ENCODE data around the gene SMARCA5.

Gene SMARCA5

GRCh38 chr4:143531788-143532491 lies 18.4 kb downstream of the SMARCA5 start:
- no peak for TF ChIP-seq Cebpa-rat (IDR thresholded peaks at IDR 0.05)
- Histone ChIP-seq H3K9ac (no peak overlapping the region), H3K36me3 (peaks cover 95% of the 10 kb centered on the region), H3K4me1 (no peaks in the 10 kb centered on the region), H4K20me1 (peaks cover 58% of the 10 kb centered on the region), H3K4me3 (no peak overlapping the region), H3K27me3 (no peaks in the 10 kb centered on the region), H3K9me3 (no peaks in the 10 kb centered on the region), H3K27ac (no peak overlapping the region), H3K4me2 (no peak overlapping the region)

GRCh38 chr4:143538979-143539669 lies 25.6 kb downstream of the SMARCA5 start:
- no peaks in the 10 kb centered on the region for H3K4me1 ChIP-seq
- H3K4me2 ChIP-seq, result no peak overlapping the region
- H4K20me1 ChIP-seq, result peaks cover 31% of the 10 kb centered on the region; the same call in 1 of the 2 replicates
- peaks cover 96% of the 10 kb centered on the region for H3K36me3 ChIP-seq
- H3K27ac ChIP-seq, result no peak overlapping the region
- TF ChIP-seq Cebpa-rat (IDR thresholded peaks at IDR 0.05), result no peak
- H3K9me3 ChIP-seq, result no peaks in the 10 kb centered on the region
- no peaks in the 10 kb centered on the region for H3K27me3 ChIP-seq
- H3K4me3 ChIP-seq, result no peak overlapping the region
- H3K9ac ChIP-seq, result no peak overlapping the region

- Histone ChIP-seq H3K9me3 (no peaks in the 10 kb centered on the region), H3K4me1 (no peaks in the 10 kb centered on the region)
These were observed 26.1 kb downstream of the SMARCA5 start for GRCh38 chr4:143539670-143540023.

DNA sequence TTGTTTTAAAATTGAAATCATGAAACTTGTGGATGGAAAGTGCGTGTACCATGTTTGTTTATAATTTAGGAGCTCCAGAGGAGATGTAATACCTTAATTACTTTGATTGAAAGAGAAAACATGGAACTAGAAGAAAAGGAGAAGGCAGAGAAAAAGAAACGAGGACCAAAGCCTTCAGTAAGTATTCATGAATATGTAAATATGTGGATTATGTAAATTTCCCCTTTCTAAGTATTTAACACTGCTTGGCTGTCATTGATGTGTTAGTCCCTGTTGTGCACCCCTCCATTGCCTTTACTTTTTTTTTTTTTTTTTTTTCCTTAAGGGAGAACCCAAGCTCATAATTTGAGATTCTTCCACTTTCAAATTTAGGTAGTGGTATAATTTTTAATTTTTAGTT lies 36.4 kb downstream of the SMARCA5 start:
- Histone ChIP-seq H3K9me3 (no peaks in the 10 kb centered on the region), H3K4me2 (no peak overlapping the region), H3K27me3 (no peaks in the 10 kb centered on the region), H3K4me1 (no peaks in the 10 kb centered on the region), H3K27ac (no peak overlapping the region), H3K36me3 (peaks cover 96% of the 10 kb centered on the region), H3K9ac (no peak overlapping the region), H3K4me3 (no peak overlapping the region), H4K20me1 (peaks cover 40% of the 10 kb centered on the region)
- no peak for TF ChIP-seq Cebpa-rat (IDR thresholded peaks at IDR 0.05)

More at GRCh38 chr4:143539670-143540023, 26.1 kb downstream of the SMARCA5 start:
- peaks cover 95% of the 10 kb centered on the region for H3K36me3 ChIP-seq
- H3K9ac ChIP-seq, result no peak overlapping the region
- H4K20me1 ChIP-seq, result peaks cover 31% of the 10 kb centered on the region; the same call in 1 of the 2 replicates
- H3K4me3 ChIP-seq, result no peak overlapping the region
- no peak overlapping the region for H3K4me2 ChIP-seq
- no peaks in the 10 kb centered on the region for H3K27me3 ChIP-seq
- no peak for TF ChIP-seq Cebpa-rat (IDR thresholded peaks at IDR 0.05)
- H3K27ac ChIP-seq, result no peak overlapping the region

DNA sequence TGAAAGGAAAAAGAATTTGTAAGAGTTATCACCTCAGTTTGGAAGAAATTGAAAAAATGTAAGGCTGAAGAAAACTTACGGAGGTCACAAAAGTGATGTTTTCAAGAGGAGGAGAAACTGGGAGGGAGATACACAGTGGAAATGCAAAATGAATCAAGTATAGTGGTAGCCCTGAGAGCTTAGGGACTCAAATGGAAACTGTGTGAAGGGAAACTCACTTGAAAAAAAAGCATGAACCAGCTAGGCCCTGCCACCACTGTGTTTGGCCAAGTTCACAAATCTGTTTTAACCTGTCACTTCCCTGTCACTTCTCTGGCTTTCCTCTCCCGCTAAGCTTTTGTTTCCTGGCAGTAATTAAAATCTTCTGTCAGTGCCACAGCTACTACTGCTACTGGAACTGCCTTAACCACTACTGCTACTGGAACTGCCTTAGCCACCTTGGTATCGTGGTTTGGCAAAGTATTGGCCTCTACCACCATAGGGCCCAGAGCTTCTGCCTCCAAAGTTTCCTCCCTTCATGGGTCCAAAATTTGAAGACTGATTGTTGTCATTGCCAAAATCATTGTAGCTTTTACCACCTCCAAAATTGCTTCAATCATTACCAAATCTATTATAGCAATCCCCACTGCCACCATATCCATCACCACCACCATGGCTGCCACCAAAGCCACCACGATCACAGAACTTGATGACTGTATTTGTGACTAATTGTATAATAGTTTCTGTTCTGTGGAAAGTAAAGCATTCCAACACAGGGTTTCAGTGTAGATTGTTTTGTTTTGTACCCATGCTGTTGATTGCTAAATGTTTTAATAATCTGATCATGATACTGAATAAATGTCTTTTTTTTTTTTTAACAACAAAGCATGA lies 41.5 kb downstream of the SMARCA5 start:
- peaks cover 28% of the 10 kb centered on the region for H4K20me1 ChIP-seq
- no peak overlapping the region for H3K4me3 ChIP-seq
- H3K36me3 ChIP-seq, result peaks cover 80% of the 10 kb centered on the region

DNA sequence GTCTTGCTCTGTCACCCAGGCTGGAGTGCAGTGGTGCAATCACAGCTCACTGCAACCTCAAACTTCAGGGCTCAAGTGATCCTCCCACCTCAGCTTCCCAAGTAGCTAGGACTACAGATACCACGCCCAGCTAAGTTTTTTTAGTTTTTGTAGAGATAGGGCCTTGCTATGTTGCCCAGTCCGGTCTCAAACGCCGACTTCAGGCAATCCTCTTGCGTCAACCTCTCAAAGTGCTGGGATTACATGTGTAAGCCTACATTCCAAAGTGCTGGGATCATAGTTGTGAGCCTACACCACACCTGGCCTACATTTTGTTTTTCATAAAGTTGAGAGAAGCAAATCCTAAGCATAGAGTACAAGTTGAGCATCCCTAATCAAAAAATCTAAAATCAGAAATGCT lies 42.2 kb downstream of the SMARCA5 start:
- Histone ChIP-seq H3K4me2 (no peak overlapping the region), H4K20me1 (peaks cover 21% of the 10 kb centered on the region), H3K36me3 (peaks cover 73% of the 10 kb centered on the region), H3K9ac (no peak overlapping the region), H3K4me1 (no peaks in the 10 kb centered on the region), H3K9me3 (peaks cover 13% of the 10 kb centered on the region), H3K4me3 (no peak overlapping the region), H3K27me3 (no peaks in the 10 kb centered on the region; the same call in 1 of the 2 replicates), H3K27ac (no peak overlapping the region)
- no peak for TF ChIP-seq Cebpa-rat (IDR thresholded peaks at IDR 0.05)

More for the DNA sequence above, 41.5 kb downstream of the SMARCA5 start:
- Histone ChIP-seq H3K4me2 (no peak overlapping the region), H3K27me3 (no peaks in the 10 kb centered on the region; the same call in 1 of the 2 replicates), H3K27ac (no peak overlapping the region), H3K4me1 (no peaks in the 10 kb centered on the region), H3K9ac (no peak overlapping the region), H3K9me3 (peaks cover 13% of the 10 kb centered on the region)
- no peak for TF ChIP-seq Cebpa-rat (IDR thresholded peaks at IDR 0.05)

DNA sequence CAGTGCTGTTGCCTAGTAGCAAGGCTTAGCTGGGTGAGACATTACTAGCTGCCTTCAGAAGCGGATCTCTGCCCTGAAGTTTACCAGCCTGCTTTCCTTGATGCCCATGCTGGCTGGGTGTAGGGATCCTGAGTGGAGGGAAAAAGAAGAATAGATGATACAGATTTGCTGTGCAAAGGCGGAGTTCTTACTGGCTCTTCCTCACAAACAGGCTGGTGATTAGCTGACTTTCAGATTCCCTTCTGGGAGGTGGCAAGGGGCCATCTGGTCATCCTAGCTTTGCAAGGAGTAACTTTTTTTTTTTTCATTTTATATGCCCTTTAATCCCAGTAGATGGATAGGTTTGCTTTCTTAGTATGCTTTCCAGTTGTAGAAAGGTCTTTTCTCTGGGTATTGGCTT lies 44.8 kb downstream of the SMARCA5 start:
- H3K9ac ChIP-seq, result no peak overlapping the region
- peaks cover 48% of the 10 kb centered on the region for H3K36me3 ChIP-seq
- no peak overlapping the region for H3K4me2 ChIP-seq
- H3K4me3 ChIP-seq, result no peak overlapping the region
- no peaks in the 10 kb centered on the region for H3K4me1 ChIP-seq
- TF ChIP-seq Cebpa-rat (IDR thresholded peaks at IDR 0.05), result no peak
- H3K27me3 ChIP-seq, result no peaks in the 10 kb centered on the region; the same call in 1 of the 2 replicates
- H3K27ac ChIP-seq, result no peak overlapping the region
- peaks cover 13% of the 10 kb centered on the region for H3K9me3 ChIP-seq
- H4K20me1 ChIP-seq, result no peaks in the 10 kb centered on the region

DNA sequence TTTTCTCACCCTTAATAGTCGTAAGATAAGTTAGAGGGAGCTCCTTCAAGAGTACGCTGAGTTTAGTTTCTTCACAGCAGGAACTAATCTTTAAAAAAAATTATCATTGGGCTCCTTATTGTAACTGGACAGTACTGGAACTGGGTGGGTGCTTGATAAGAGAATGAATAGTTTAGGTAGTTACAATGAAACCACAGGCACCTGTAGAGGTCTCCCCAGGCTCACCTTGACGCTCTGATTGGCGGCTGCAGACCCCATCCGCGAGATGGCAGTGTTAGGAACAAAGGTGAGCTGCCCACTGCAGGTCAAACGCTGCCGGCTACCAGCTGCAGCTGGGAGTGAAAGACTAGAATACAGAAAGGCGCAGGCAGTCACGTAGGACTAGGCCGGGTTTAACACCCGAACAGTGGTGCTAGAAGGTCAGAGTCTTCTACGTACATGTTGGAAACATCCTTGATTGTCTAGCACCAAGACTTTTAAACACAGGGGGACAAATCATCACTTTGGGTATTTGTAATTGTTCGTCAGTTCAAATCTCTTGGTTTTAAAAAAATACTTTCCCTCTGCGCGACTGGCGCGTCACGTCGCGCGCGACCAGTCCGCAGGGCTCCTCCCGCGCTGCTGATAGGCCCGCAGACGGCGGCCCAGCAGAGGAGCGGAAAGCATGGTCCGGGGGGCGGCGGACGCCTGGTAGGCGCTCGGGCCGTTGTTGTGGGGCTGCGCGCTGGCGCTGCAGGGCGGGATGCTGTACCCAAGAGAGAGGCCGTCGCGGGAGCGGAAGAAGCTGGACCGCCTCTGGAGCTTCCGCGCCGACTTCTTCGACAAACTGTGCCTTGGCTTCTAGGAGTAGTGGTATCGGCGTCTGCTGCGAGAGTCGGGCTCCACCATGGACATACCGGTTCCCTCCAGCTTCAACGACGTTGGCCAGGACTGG lies 45.6 kb downstream of the SMARCA5 start:
- Histone ChIP-seq H3K4me2 (no peak overlapping the region), H4K20me1 (no peaks in the 10 kb centered on the region), H3K27ac (no peak overlapping the region), H3K36me3 (peaks cover 40% of the 10 kb centered on the region), H3K27me3 (no peaks in the 10 kb centered on the region; the same call in 1 of the 2 replicates), H3K9ac (no peak overlapping the region), H3K4me1 (no peaks in the 10 kb centered on the region), H3K4me3 (no peak overlapping the region), H3K9me3 (peaks cover 13% of the 10 kb centered on the region)
- no peak for TF ChIP-seq Cebpa-rat (IDR thresholded peaks at IDR 0.05)

DNA sequence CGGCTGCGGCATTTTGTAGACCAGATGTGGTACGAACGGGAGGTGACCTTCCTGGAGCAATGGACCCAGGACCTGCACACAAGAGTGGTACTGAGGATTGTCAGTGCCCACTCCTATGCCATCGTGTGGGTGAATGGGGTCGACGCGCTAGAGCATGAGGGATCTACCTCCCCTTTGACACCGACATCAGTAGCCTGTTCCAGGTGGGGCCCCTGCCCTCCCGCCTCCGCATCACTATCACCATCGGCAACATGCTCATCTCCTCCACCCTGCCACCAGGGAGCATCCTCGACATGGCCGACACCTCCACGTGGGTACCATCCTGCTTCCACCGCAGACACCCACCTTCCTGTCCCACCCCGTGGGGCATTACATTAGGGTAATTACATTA lies 46.2 kb downstream of the SMARCA5 start:
- no peak overlapping the region for H3K9ac ChIP-seq
- H3K9me3 ChIP-seq, result peaks cover 13% of the 10 kb centered on the region
- no peak overlapping the region for H3K4me3 ChIP-seq
- no peaks in the 10 kb centered on the region for H3K4me1 ChIP-seq
- no peaks in the 10 kb centered on the region for H4K20me1 ChIP-seq
- H3K27ac ChIP-seq, result no peak overlapping the region
- H3K4me2 ChIP-seq, result no peak overlapping the region
- H3K36me3 ChIP-seq, result peaks cover 36% of the 10 kb centered on the region
- H3K27me3 ChIP-seq, result no peaks in the 10 kb centered on the region; the same call in 1 of the 2 replicates
- TF ChIP-seq Cebpa-rat (IDR thresholded peaks at IDR 0.05), result no peak
